Neuronal stem cell (in vitro differentiated cells): ENCODE results near the gene UBASH3B.

Experiments
- DNase-seq: peaks from one replicate; pipeline ENCODE4 v3.0.0-alpha.2; 2013; ENCODE audit warnings: low spot score
- H2AFZ ChIP-seq: one replicate; pipeline ENCODE4 v1.6.1; 2013; ENCODE audit warnings: mild to moderate bottlenecking, low read length, inconsistent platforms
- H2AK5ac ChIP-seq: 2 replicates; pipeline ENCODE4 v1.6.1; 2013; ENCODE audit warnings: low read depth, mild to moderate bottlenecking, inconsistent platforms, low read length, moderate library complexity, mixed read lengths
- H2BK120ac ChIP-seq: 2 replicates; pipeline ENCODE4 v1.6.1; 2013; ENCODE audit warnings: low read depth, mild to moderate bottlenecking, inconsistent platforms, low read length, moderate library complexity, mixed read lengths
- H2BK12ac ChIP-seq: one replicate; pipeline ENCODE4 v1.6.1; 2013; ENCODE audit warnings: low read length, inconsistent platforms
- H2BK15ac ChIP-seq: 2 replicates; pipeline ENCODE4 v1.6.1; 2013; ENCODE audit warnings: mild to moderate bottlenecking, low read length, inconsistent platforms, mixed read lengths
- H2BK5ac ChIP-seq: one replicate; pipeline ENCODE4 v1.6.1; 2013; ENCODE audit warnings: inconsistent platforms, mild to moderate bottlenecking, low read length, moderate library complexity
- H3K14ac ChIP-seq: one replicate; pipeline ENCODE4 v1.6.1; 2013; ENCODE audit warnings: low read length, inconsistent platforms
- H3K18ac ChIP-seq: 2 replicates; pipeline ENCODE4 v1.6.1; 2013; ENCODE audit warnings: low read length, inconsistent platforms
- H3K23ac ChIP-seq: 2 replicates; pipeline ENCODE4 v1.6.1; 2013; ENCODE audit warnings: low read depth, mild to moderate bottlenecking, mixed read lengths, low read length, inconsistent platforms; ENCODE audit not compliant: poor library complexity
- H3K27ac ChIP-seq: replicated peaks from 3 replicates; pipeline ENCODE4 v1.5.1; 2013; ENCODE audit warnings: low read length, inconsistent platforms
- H3K27me3 ChIP-seq, 3 experiments: 2 replicates each; pipeline ENCODE4 v1.6.1; 2013; ENCODE audit warnings: low read length in 3 of 3, mild to moderate bottlenecking in 2 of 3, inconsistent platforms in 1 of 3, low read depth in 1 of 3, mixed read lengths in 1 of 3, moderate library complexity in 1 of 3; ENCODE audit not compliant: control insufficient read depth in 3 of 3, insufficient read depth in 3 of 3
- H3K36me3 ChIP-seq, 2 donors: replicated peaks in 1 of 2; 2 replicates each; pipeline ENCODE4 v1.6.1; 2013; ENCODE audit warnings: low read length in 2 of 2; ENCODE audit not compliant: control insufficient read depth in 2 of 2, insufficient read depth in 2 of 2
- H3K4ac ChIP-seq: 2 replicates; pipeline ENCODE4 v1.6.1; 2013; ENCODE audit warnings: inconsistent platforms, mild to moderate bottlenecking, low read length, moderate library complexity
- H3K4me1 ChIP-seq, 2 donors: 1 replicate in 1 of 2; 2 replicates in 1 of 2; pipeline ENCODE4 v1.6.1; 2013; ENCODE audit warnings: low read length in 2 of 2, low read depth in 1 of 2; ENCODE audit not compliant: control insufficient read depth in 2 of 2, insufficient read depth in 1 of 2
- H3K4me2 ChIP-seq: one replicate; pipeline ENCODE4 v1.6.1; 2013; ENCODE audit warnings: mild to moderate bottlenecking, low read length, inconsistent platforms; ENCODE audit not compliant: insufficient read depth, poor library complexity, severe bottlenecking
- H3K4me3 ChIP-seq, 2 donors: 2 replicates each; pipeline ENCODE4 v1.5.1; 2013; ENCODE audit warnings: low read length in 2 of 2, mild to moderate bottlenecking in 2 of 2, inconsistent platforms in 1 of 2, moderate library complexity in 1 of 2
- H3K79me1 ChIP-seq: one replicate; pipeline ENCODE4 v1.6.1; 2013; ENCODE audit warnings: low read depth, mild to moderate bottlenecking, inconsistent platforms, low read length, moderate library complexity
- H3K9ac ChIP-seq: one replicate; pipeline ENCODE4 v1.6.1; 2013; ENCODE audit warnings: mild to moderate bottlenecking, low read depth, low read length, inconsistent platforms; ENCODE audit not compliant: poor library complexity
- H3K9me3 ChIP-seq, 2 donors: replicated peaks in 1 of 2; 2 replicates each; pipeline versions ENCODE3 to v1.6.1; 2013; ENCODE audit warnings: low read length in 2 of 2, mild to moderate bottlenecking in 2 of 2, inconsistent platforms in 1 of 2, low read depth in 1 of 2, mixed read lengths in 1 of 2, moderate library complexity in 1 of 2; ENCODE audit not compliant: control insufficient read depth in 2 of 2, insufficient read depth in 1 of 2
- H4K8ac ChIP-seq: one replicate; pipeline ENCODE4 v1.6.1; 2013; ENCODE audit warnings: low read depth, mild to moderate bottlenecking, inconsistent platforms, low read length, moderate library complexity
- H4K91ac ChIP-seq: one replicate; pipeline ENCODE4 v1.6.1; 2013; ENCODE audit warnings: low read length, low read depth, mild to moderate bottlenecking, inconsistent platforms; ENCODE audit not compliant: poor library complexity
- WGBS, 2 donors: extraction: QIAGEN DNeasy Blood & Tissue Kit; methylation state at CpG; one replicate each; pipeline ENCODE4 v1.1.7; 2013; ENCODE audit warnings: missing lambda C conversion rate in 2 of 2, mixed read lengths in 1 of 2; ENCODE audit not compliant: insufficient read length in 2 of 2, insufficient replicate concordance in 1 of 2; ENCODE audit errors: extremely low coverage in 2 of 2; 5-methylcytosine and 5-hydroxymethylcytosine counted together

The UBASH3B gene

GRCh38 chr11:122746050-122746478 lies 90.5 kb downstream of the UBASH3B start:
- no peak overlapping the region for H3K27ac ChIP-seq
- DNase-seq = no peak
- no peak overlapping the region for H4K91ac ChIP-seq
- H2AFZ ChIP-seq = no peak overlapping the region
- no peaks in the 10 kb centered on the region for H3K36me3 ChIP-seq
- no peak overlapping the region for H3K14ac ChIP-seq
- no peak overlapping the region for H2BK5ac ChIP-seq
- no peaks in the 10 kb centered on the region for H3K27me3 ChIP-seq
- H2AK5ac ChIP-seq = no peak overlapping the region
- no peak overlapping the region for H3K4me3 ChIP-seq
- no peak overlapping the region for H3K23ac ChIP-seq
- no CpG with 5 or more reads among the region's 13 CpGs for WGBS, 2 donors
- H2BK120ac ChIP-seq = no peak overlapping the region
- H3K9ac ChIP-seq = no peak overlapping the region
- H4K8ac ChIP-seq = no peak overlapping the region
- no peak overlapping the region for H2BK12ac ChIP-seq
- peaks cover 16 to 19% of the 10 kb centered on the region in 2 donors for H3K4me1 ChIP-seq
- no peaks in the 10 kb centered on the region for H3K79me1 ChIP-seq
- H3K9me3 ChIP-seq = no peaks in the 10 kb centered on the region
- no peak overlapping the region for H2BK15ac ChIP-seq
- H3K4ac ChIP-seq = no peak overlapping the region
- H3K18ac ChIP-seq = no peak overlapping the region
- H3K4me2 ChIP-seq = no peak overlapping the region

GRCh38 chr11:122746611-122747244 lies 91.2 kb downstream of the UBASH3B start:
- H3K9me3 ChIP-seq = no peaks in the 10 kb centered on the region

GRCh38 chr11:122747351-122747781 lies 91.8 kb downstream of the UBASH3B start:
- no peak overlapping the region for H2AFZ ChIP-seq
- no peak overlapping the region for H3K4me2 ChIP-seq
- no peak overlapping the region for H3K14ac ChIP-seq
- no peak overlapping the region for H3K27ac ChIP-seq
- no peak overlapping the region for H2AK5ac ChIP-seq
- no peak overlapping the region for H2BK12ac ChIP-seq
- no peak overlapping the region for H2BK120ac ChIP-seq
- H3K9me3 ChIP-seq = no peaks in the 10 kb centered on the region
- DNase-seq = no peak
- no peak overlapping the region for H3K4me3 ChIP-seq
- no peaks in the 10 kb centered on the region for H3K27me3 ChIP-seq
- no peak overlapping the region for H3K9ac ChIP-seq
- no peak overlapping the region for H2BK5ac ChIP-seq
- H4K8ac ChIP-seq = no peak overlapping the region
- no peak overlapping the region for H3K4ac ChIP-seq
- H3K4me1 ChIP-seq = peaks cover 9% of the 10 kb centered on the region in 2 donors
- H3K36me3 ChIP-seq = no peaks in the 10 kb centered on the region
- no peaks in the 10 kb centered on the region for H3K79me1 ChIP-seq
- no peak overlapping the region for H2BK15ac ChIP-seq
- H3K23ac ChIP-seq = no peak overlapping the region
- WGBS, 2 donors = no CpG with 5 or more reads among the region's 5 CpGs
- H4K91ac ChIP-seq = no peak overlapping the region
- no peak overlapping the region for H3K18ac ChIP-seq

More at GRCh38 chr11:122746611-122747244, 91.2 kb downstream of the UBASH3B start:
- H3K18ac ChIP-seq = no peak overlapping the region
- H3K27ac ChIP-seq = no peak overlapping the region
- no peak overlapping the region for H4K8ac ChIP-seq
- no CpG with 5 or more reads among the region's 8 CpGs for WGBS, 2 donors
- no peak overlapping the region for H2AK5ac ChIP-seq
- DNase-seq = no peak
- no peak overlapping the region for H4K91ac ChIP-seq
- no peak overlapping the region for H3K4me3 ChIP-seq
- no peak overlapping the region for H2BK5ac ChIP-seq
- no peak overlapping the region for H2BK12ac ChIP-seq
- H2AFZ ChIP-seq = no peak overlapping the region
- no peak overlapping the region for H2BK120ac ChIP-seq
- no peaks in the 10 kb centered on the region for H3K36me3 ChIP-seq
- no peaks in the 10 kb centered on the region for H3K27me3 ChIP-seq
- no peak overlapping the region for H2BK15ac ChIP-seq
- peaks cover 12 to 15% of the 10 kb centered on the region in 2 donors for H3K4me1 ChIP-seq
- H3K4me2 ChIP-seq = no peak overlapping the region
- no peak overlapping the region for H3K23ac ChIP-seq
- no peak overlapping the region for H3K14ac ChIP-seq
- no peaks in the 10 kb centered on the region for H3K79me1 ChIP-seq
- no peak overlapping the region for H3K9ac ChIP-seq
- no peak overlapping the region for H3K4ac ChIP-seq

- H3K36me3 ChIP-seq = no peaks in the 10 kb centered on the region
- no peak for DNase-seq
- H4K91ac ChIP-seq = no peak overlapping the region
- no CpG with 5 or more reads among the region's 5 CpGs for WGBS, 2 donors
- no peak overlapping the region for H3K27ac ChIP-seq
- H3K27me3 ChIP-seq = no peaks in the 10 kb centered on the region
- no peak overlapping the region for H2BK120ac ChIP-seq
- H3K23ac ChIP-seq = no peak overlapping the region
- H2AK5ac ChIP-seq = no peak overlapping the region
- no peak overlapping the region for H3K18ac ChIP-seq
- H3K4me1 ChIP-seq = peaks cover 7% of the 10 kb centered on the region in 2 donors
- no peaks in the 10 kb centered on the region for H3K9me3 ChIP-seq
- no peak overlapping the region for H2BK5ac ChIP-seq
- no peak overlapping the region for H2BK12ac ChIP-seq
- no peak overlapping the region for H3K4ac ChIP-seq
- no peak overlapping the region for H3K4me3 ChIP-seq
- no peaks in the 10 kb centered on the region for H3K79me1 ChIP-seq
- H3K4me2 ChIP-seq = no peak overlapping the region
- H2BK15ac ChIP-seq = no peak overlapping the region
- no peak overlapping the region for H4K8ac ChIP-seq
- H2AFZ ChIP-seq = no peak overlapping the region
- H3K9ac ChIP-seq = no peak overlapping the region
- no peak overlapping the region for H3K14ac ChIP-seq
These were observed 93.6 kb downstream of the UBASH3B start for GRCh38 chr11:122749005-122749687.
